Endodermal cell (in vitro differentiated cells): Measurements from ENCODE around the gene ANAPC7. TPM values are rescaled to one million over a fixed set of nuclear protein-coding genes. Genes with fewer than 3 reads are reported as not detected.
"Not testable (repeated sequence)": the region's sequence is repeated elsewhere in the genome, so short reads cannot be mapped to it uniquely, and the experiment has no call there.

Experiments
- DNase-seq: peaks from one replicate; pipeline ENCODE4 v3.0.0-alpha.2; 2017
- H3K27ac ChIP-seq: 2 replicates; pipeline ENCODE4 v1.5.1; 2013; ENCODE audit warnings: mild to moderate bottlenecking, low read depth, low read length, moderate library complexity
- H3K27me3 ChIP-seq: 2 replicates; pipeline ENCODE4 v1.6.1; 2013; ENCODE audit warnings: mild to moderate bottlenecking, low read length, moderate library complexity; ENCODE audit not compliant: insufficient read depth, control insufficient read depth, poor library complexity, severe bottlenecking
- H3K36me3 ChIP-seq: 2 replicates; pipeline ENCODE4 v1.7.0; 2013; ENCODE audit warnings: mild to moderate bottlenecking, low read length, moderate library complexity; ENCODE audit not compliant: control insufficient read depth, insufficient read depth
- H3K4me1 ChIP-seq: one replicate; pipeline ENCODE4 v1.7.0; 2013; ENCODE audit warnings: low read length; ENCODE audit not compliant: control insufficient read depth, insufficient read depth
- H3K4me3 ChIP-seq: 2 replicates; pipeline ENCODE4 v1.5.1; 2013; ENCODE audit warnings: mild to moderate bottlenecking, low read length, moderate library complexity
- H3K9ac ChIP-seq: 2 replicates; pipeline ENCODE4 v1.6.1; 2013; ENCODE audit warnings: mild to moderate bottlenecking, low read length, moderate library complexity; ENCODE audit not compliant: poor library complexity, severe bottlenecking; ENCODE audit errors: extremely low read depth
- H3K9me3 ChIP-seq: 2 replicates; pipeline ENCODE4 v1.6.1; 2013; ENCODE audit warnings: mild to moderate bottlenecking, low read length, moderate library complexity; ENCODE audit not compliant: control insufficient read depth
- H3K27ac Mint-ChIP-seq: 2 replicates; pipeline ENCODE4 v1.8.0; 2020; ENCODE audit warnings: mixed read lengths
- H3K27me3 Mint-ChIP-seq: 2 replicates; pipeline ENCODE4 v1.8.0; 2021; ENCODE audit warnings: mild to moderate bottlenecking, mixed read lengths; ENCODE audit not compliant: insufficient read depth
- H3K36me3 Mint-ChIP-seq: 2 replicates; pipeline ENCODE4 v1.8.0; 2020; ENCODE audit warnings: low read depth, mixed read lengths
- H3K4me1 Mint-ChIP-seq: 2 replicates; pipeline ENCODE4 v1.8.0; 2020; ENCODE audit warnings: mixed read lengths
- H3K4me3 Mint-ChIP-seq: 2 replicates; pipeline ENCODE4 v1.8.0; 2020; ENCODE audit warnings: mild to moderate bottlenecking, moderate library complexity, mixed read lengths
- H3K9me3 Mint-ChIP-seq: 2 replicates; pipeline ENCODE4 v1.8.0; 2020; ENCODE audit warnings: mild to moderate bottlenecking, mixed read lengths
- CTCF ChIP-seq: fragments of 200-600 bp; sonication (generic); conservative IDR thresholded peaks from 2 replicates; pipeline ENCODE4 v1.5.0; 2021; ENCODE audit warnings: antibody characterized with exemption, mild to moderate bottlenecking
- WGBS, 2 experiments: methylation state at CpG; one replicate each; pipeline versions ENCODE4 v1.1.5 to v1.1.7; 2013; ENCODE audit warnings: missing lambda C conversion rate in 2 of 2, mixed read lengths in 1 of 2; ENCODE audit not compliant: insufficient coverage in 1 of 2, insufficient read length in 1 of 2; 5-methylcytosine and 5-hydroxymethylcytosine counted together
- total RNA-seq, 2 donors: library from RNA; stranded (reverse); fragmentation: NEBNext Ultra II Directional in 1 of 2; extraction: Animal tissue kit (Norgen Biotek cat#: 25700) in 1 of 2; gene quantifications; 2 replicates in 1 of 2; 3 replicates in 1 of 2; pipeline ENCODE4 v1.2.1, GENCODE V29; 2021

ANAPC7 gene
- total RNA-seq, 2 donors from 2014 or later = 86.0 to 100 TPM

DNA sequence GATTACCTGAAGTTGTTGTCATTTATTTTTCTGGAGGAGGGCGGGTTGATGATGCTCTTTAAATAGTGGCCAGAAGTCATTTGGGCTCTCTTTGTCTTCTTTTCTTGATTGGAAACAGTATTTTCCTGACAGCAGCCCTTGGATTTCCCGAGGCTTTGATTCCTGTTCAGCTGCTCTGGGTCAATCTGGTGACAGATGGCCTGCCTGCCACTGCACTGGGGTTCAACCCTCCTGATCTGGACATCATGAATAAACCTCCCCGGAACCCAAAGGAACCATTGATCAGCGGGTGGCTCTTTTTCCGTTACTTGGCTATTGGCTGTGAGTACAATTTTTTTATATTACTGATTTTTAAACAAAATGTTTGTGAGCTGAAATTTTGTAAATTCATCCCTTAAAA is 60.4 kb downstream of the ANAPC7 start:
- no peak overlapping the region for H3K27ac ChIP-seq
- no peak for DNase-seq
- no peak for TF ChIP-seq CTCF
- no peaks in the 10 kb centered on the region for H3K9me3 ChIP-seq
- Mint-ChIP-seq H3K4me3 (no peak overlapping the region), H3K4me1 (no peaks in the 10 kb centered on the region), H3K9me3 (no peaks in the 10 kb centered on the region), H3K27ac (no peak overlapping the region), H3K27me3 (no peaks in the 10 kb centered on the region), H3K36me3 (peaks cover 94% of the 10 kb centered on the region)
- WGBS, 2 experiments = 95 to 98% methylated on average over 2 to 4 of the region's 5 CpGs
- no peaks in the 10 kb centered on the region for H3K4me1 ChIP-seq
- no peak overlapping the region for H3K9ac ChIP-seq
- H3K27me3 ChIP-seq = no peaks in the 10 kb centered on the region
- peaks cover 99% of the 10 kb centered on the region for H3K36me3 ChIP-seq
- H3K4me3 ChIP-seq = no peak overlapping the region

DNA sequence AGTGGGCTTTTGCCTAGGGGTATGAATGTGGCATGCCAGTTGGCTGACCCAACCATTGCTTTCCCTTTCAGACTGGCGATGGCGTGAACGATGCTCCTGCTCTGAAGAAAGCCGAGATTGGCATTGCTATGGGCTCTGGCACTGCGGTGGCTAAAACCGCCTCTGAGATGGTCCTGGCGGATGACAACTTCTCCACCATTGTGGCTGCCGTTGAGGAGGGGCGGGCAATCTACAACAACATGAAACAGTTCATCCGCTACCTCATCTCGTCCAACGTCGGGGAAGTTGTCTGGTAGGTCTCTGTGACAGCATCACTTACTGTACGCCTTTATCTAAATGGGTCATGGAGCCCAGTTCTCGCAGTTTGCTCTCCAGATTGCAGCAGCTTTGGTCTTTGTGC is 61.4 kb downstream of the ANAPC7 start:
- H3K4me1 Mint-ChIP-seq = no peaks in the 10 kb centered on the region
- peak overlapping the region; percentile 22 for H3K27ac Mint-ChIP-seq
- no peak for TF ChIP-seq CTCF
- no peaks in the 10 kb centered on the region for H3K4me1 ChIP-seq
- H3K27me3 Mint-ChIP-seq = no peaks in the 10 kb centered on the region
- 96 to 97% methylated on average over 13 to 15 of the region's 15 CpGs for WGBS, 2 experiments
- H3K36me3 ChIP-seq = peaks cover 99% of the 10 kb centered on the region
- no peaks in the 10 kb centered on the region for H3K27me3 ChIP-seq
- no peaks in the 10 kb centered on the region for H3K9me3 ChIP-seq
- peak; percentile 33 for DNase-seq
- no peak overlapping the region for H3K9ac ChIP-seq
- H3K27ac ChIP-seq = no peak overlapping the region
- no peak overlapping the region for H3K4me3 Mint-ChIP-seq
- H3K36me3 Mint-ChIP-seq = peaks cover 94% of the 10 kb centered on the region
- no peak overlapping the region for H3K4me3 ChIP-seq
- no peaks in the 10 kb centered on the region for H3K9me3 Mint-ChIP-seq

DNA sequence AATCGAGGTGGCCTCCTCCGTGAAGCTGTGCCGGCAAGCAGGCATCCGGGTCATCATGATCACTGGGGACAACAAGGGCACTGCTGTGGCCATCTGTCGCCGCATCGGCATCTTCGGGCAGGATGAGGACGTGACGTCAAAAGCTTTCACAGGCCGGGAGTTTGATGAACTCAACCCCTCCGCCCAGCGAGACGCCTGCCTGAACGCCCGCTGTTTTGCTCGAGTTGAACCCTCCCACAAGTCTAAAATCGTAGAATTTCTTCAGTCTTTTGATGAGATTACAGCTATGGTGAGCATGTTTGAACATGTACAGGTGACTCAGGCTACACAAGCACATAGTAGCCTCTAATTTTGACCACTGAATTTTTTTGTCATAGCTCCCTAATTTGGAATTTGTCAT is 62.8 kb downstream of the ANAPC7 start:
- no peak overlapping the region for H3K27ac ChIP-seq
- DNase-seq = peak; percentile 48
- Mint-ChIP-seq H3K9me3 (no peaks in the 10 kb centered on the region), H3K27ac (peak overlapping the region; percentile 67), H3K27me3 (no peaks in the 10 kb centered on the region), H3K36me3 (peaks cover 94% of the 10 kb centered on the region), H3K4me1 (no peaks in the 10 kb centered on the region), H3K4me3 (no peak overlapping the region)
- H3K4me3 ChIP-seq = no peak overlapping the region
- H3K27me3 ChIP-seq = no peaks in the 10 kb centered on the region
- no peak for TF ChIP-seq CTCF
- no peaks in the 10 kb centered on the region for H3K4me1 ChIP-seq
- peaks cover 99% of the 10 kb centered on the region for H3K36me3 ChIP-seq
- no peak overlapping the region for H3K9ac ChIP-seq
- WGBS, 2 experiments = 95 to 99% methylated on average over 18 of the region's 18 CpGs
- H3K9me3 ChIP-seq = no peaks in the 10 kb centered on the region

GRCh38 chr12:110340261-110340660 is 63.2 kb downstream of the ANAPC7 start:
- not testable (repeated sequence) for DNase-seq, H3K9me3 ChIP-seq, H3K9me3 Mint-ChIP-seq, H3K4me1 ChIP-seq, H3K27me3 ChIP-seq, H3K4me3 Mint-ChIP-seq, H3K27me3 Mint-ChIP-seq, H3K27ac ChIP-seq, H3K9ac ChIP-seq, H3K4me3 ChIP-seq, H3K4me1 Mint-ChIP-seq
- Mint-ChIP-seq H3K36me3 (peaks cover 95% of the 10 kb centered on the region), H3K27ac (peak overlapping the region; percentile 67)
- H3K36me3 ChIP-seq = peaks cover 99% of the 10 kb centered on the region
- WGBS, 2 experiments = 89 to 97% methylated on average over 7 to 8 of the region's 8 CpGs
